Tongue (tissue), 2 donors: ENCODE measurements around the gene ZBTB20. TPM values are rescaled to one million over a fixed set of nuclear protein-coding genes. Genes with fewer than 3 reads are reported as not detected.

Source experiments
- DNase-seq: peaks from one replicate; pipeline ENCODE4 v3.0.0-alpha.2; 2015
- total RNA-seq: library from RNA; depleted of rRNA; stranded (reverse); fragments of >200 nt; gene quantifications from one replicate; pipeline ENCODE4 v1.2.3, GENCODE V29; 2014

ZBTB20 gene
- total RNA-seq, 1 donor from 2014 or later, result 79.5 TPM

DNA sequence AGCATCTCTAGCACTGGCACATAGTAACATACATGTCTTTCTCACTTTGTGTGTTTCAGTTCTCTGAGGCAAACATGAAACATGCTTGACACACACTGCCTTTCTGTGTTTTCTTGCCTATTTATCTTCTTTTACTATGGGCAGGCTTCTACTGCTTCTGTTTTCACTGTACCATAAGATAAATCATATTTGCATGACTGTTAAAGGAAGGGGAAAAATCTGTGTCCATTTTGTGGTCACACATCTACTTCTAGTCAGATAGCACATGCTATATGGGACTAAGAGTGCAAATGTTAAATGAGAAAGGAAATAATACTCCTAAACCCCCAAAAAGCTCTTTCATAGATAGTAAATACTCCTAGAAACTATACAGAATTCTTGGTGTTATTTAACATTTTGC lies 386.4 kb downstream of the ZBTB20 start:
- no peak for DNase-seq

DNA sequence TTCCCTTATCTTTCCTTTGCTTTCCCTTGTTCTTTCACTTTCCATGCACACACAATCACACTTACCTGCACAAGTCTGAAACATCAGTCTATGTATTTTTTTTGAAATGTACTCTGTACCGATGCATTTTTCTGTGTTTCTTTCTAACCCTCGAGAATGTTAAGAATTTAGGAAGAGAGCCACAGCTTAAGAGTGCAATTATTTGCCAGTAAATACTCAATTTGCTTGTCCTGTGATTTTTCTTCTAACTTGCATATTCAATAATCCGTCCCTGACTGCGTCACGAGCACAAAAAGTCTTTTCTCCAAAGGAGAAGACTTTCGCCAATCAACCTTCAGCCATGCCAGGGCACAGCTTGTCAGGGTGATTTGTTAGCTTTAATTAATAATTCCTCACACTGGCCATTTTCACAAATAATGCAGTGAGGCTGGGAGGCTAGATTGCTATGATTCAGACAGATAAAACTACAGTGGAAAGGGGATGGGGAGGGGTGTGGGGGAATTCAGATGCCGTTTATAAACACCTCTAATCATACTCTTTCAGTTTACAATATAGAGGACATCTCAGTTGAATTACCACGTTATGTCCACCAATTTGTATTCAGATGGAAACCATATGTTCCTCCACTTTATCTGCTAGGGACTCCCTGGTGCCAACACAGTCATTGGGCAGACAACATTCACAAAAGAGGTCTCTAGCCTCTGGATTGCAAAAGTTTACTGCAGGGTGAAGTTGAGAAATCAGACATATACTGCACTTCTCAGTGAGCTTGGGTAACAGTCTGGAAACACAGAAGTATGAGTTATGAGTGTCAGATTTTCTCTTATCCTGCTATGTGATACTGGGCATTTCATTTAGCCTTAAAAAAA lies 388.0 kb downstream of the ZBTB20 start:
- peak; percentile 13 for DNase-seq

DNA sequence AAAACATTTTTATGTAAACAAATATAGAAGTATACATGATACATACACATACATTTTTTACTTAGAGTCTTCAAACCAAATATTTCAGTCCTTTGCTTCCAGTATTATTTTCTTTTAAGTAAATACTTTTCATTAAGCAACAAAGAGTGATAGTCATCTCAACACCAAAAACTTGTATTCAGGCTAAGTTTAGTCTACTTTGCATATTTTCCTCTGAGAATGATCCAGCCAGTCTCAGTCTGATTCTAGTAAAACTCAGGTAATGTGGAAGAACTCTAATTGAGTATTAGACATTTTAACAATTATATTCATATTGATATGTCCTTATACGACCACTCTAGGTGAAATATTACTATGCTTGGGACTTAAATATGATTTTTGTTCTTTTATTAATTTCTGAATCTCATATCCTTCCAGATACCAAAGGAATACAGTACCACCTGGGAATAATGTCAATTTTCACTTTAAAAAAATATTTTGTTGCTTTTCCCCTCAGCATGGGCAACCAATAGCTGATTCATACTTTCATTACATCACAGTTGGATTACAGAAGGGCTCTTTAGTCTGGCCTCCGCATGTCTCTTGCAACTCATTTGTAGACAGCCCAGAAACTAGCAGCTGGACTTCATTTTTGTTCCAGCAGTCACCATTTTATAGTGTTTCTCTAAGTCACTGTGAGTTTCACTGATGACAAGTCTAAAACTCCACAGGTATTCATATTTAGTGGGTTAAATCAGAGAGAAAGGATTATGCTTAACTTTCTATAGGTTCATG lies 390.4 kb downstream of the ZBTB20 start:
- DNase-seq, result peak; percentile 15

DNA sequence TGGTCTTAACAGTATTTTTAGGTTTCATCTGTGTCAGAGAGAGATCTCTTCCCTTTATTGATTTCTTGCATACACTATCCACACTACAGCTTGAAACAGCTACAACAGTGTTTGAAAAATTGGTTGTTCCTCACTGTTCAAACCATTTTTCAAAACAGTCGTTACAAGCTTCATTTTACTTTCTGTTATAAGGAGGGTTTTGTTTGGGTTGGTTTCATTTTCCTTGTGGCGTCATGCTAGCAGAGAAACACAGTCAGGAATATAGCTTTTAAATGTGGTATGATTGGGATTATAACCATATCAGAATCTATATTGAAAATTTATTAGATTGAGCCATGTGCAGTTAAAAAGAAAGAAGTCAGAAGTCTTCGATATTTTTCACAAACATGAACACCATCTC lies 400.6 kb downstream of the ZBTB20 start:
- no peak for DNase-seq

DNA sequence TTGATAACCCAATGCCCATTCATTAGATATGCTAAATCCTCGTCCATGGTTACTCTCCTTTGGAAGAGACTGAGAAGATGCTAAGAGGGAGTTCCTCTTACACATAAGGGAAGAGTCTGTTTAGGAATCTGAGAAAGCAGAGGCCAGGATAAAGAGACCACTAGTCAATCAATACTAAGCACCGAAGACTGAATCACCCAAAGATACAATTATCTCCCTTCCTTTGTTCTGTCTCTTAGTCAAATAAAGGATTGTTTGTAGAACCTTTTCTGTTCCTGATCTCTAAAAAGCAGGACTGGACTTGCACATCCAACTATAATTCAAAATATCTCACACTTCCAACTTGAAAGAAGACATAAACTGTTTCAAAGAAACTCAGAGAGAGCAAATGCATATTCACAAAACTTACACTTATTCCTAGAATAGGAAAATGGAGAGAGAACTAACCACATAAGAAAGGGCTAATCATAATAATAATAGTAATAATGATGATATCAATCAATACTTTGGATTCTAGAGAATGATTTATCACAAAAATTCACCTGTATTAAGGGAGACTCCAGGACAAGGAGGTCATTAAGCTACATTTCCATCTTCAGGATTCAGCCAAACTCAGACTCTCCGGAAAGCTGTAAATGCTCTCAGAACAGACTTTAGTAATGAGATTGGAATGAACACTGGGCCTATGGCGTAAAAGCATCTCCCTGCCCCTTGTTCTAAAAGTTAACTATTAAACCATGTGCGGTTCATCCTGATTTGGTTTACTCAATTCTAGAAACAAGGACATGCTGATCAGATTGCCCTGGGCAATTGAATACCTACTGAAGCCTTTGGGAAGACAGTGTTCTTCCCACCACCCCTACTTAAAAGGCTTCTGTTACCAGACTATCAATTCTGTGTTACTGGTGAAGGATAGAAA lies 401.5 kb downstream of the ZBTB20 start:
- no peak for DNase-seq

DNA sequence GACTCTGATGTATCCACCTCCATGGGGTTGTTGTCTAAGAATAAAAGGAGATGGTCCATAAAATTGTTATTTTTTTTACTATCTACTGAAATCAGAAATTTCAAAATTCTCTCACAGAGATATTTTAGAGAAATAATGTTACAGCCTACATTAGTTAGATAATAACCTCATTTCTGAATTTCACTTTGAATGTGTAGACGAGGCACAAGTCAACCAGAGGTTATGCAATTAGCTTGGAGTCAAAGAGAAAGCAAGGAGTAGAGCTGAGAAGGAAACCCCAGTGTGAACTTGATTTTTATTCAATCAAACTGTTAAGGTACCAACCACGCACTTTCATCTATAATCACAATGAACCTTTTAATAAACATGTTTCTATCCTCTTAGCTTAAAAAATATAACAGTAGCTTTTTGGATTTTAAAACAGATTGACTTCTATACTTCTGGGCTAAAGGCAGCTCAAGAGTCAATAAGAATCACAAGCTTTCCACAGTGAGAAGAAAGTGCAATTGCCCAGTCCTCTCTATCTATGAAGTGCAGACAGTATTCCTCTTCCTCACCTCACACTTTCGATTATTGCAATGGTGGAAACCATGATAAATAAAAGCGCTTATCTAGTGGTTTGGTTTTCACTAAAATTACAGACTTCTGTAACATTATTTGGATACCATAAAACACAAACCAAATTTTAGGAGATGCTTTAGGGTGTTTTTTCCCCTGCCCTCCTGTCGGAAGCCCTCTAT lies 403.2 kb downstream of the ZBTB20 start:
- no peak for DNase-seq

DNA sequence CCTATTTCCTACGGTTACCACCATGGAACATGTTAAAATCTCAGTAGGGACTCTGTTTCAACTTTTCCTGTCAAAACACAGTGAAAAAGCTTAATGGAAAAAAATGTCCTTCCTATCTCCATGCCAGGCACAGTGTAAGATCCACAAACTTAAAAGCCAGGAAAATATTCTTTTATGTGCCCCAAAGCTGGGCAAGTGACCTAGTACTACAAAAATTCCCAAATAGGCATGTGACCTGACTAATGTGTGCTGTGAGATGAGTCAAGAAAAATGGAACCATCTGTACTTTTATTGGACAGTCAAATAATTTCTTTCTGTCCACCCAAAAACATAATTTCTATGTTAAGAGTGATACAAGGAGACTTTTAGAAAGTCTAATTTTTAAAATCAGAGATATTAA lies 406.0 kb downstream of the ZBTB20 start:
- no peak for DNase-seq

DNA sequence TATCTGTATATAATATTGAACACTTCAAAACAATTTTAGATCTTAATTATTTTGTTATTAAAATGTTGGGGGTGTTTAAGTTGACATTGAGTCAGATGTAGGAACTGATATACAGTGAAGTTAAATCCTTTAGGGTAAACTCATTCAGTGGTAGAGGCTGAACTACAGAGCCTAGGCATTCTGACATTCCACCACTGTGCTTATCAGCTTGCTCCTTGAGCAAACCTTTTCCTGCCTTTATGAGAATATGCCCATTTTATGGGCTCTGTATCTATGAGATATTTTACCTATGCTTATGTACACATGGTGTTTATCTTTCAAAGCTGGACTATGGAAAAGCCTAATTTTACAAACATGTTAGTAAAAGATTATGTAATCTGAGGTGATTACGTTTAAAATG lies 407.5 kb downstream of the ZBTB20 start:
- no peak for DNase-seq

DNA sequence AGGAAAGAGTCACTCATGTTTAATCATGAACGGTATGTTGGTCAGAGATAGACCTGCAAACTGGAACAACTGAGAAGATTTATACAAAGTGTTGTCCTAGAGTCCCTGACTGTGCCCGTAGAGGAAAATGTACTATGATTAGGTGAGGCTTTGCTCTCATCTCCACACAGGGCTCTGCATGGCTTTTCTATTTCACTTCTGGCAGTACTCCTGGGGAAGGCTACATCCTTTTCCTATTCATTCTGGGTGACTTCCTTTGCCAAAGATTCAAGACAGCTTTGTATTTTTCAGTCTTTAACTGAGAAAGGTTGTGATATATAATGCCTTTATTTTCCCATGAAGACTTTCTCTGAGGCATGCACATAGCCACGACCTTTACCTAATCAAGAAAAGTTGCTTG lies 414.7 kb downstream of the ZBTB20 start:
- no peak for DNase-seq

DNA sequence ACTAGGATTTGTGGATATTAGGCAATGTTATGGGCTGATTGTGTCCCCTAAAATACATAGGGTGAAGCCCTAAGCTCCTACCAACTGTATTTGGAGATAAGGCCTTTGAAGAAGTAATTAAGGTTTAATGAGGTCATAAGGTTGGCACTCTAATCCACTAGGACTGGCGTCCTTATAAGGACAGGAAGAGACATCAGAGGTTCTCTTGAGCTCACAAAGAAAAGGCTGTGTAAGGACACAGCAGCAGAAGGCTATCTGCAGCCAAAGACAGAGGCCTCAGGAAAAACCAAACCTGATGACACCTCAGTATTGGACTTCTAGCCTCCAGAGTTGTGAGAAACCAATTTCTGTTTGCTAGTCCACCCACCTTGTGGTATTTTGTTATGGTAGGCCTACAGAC lies 416.7 kb downstream of the ZBTB20 start:
- no peak for DNase-seq

DNA sequence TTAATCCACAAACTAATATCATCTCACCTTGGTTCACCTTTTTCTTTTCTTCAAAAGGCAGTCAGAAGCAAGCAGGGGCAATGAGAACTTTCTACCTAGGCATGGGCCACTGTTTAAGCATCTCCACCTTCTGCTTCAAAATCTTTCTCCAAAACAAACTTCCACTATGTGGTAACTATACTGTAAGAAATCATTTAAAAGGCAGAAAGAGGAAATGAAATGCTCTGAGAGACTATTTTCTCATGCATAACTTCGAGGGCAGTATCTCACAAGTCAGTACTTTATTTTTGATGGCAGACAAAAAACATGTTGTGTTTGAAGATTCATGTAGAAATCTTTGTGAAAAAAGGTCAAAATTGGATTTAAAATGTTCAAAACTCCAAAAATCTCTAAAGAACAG lies 419.7 kb downstream of the ZBTB20 start:
- DNase-seq, result no peak

DNA sequence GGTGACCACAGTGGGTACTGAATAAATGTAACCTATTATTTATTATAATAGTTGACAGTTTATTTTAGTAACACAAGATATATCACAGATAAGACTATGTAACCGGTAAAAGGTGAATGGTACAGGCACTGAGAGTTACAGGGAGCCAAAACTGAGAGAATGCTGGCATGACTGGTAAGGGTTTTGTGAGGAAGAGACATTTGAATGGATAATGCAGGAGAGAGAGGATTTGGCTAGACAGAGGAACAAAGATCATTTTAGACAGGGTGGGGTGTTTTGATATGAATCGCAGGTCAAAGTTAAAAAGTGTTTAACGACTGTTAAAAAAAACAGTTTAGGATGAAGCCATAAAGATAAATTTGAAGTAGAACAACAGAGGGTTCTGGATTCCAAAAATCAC lies 421.1 kb downstream of the ZBTB20 start:
- no peak for DNase-seq

DNA sequence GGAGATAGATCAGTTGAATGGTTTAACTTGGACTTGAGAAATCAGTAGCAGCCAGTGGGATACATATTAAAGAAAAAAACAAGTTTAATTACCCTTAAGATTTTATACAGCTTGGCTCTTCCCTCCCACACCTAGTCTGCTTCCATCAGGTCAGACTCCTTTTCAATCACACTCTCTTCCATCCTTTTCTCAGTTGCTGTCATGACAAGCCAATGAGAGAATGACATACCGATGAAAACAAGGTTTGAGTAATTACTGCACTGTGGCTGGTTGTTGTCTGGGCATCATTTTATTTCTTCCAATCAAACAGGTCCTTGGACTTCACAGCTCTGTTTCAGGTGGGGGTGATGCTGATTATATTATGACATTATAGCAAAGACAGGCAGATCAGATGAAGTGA lies 424.6 kb downstream of the ZBTB20 start:
- DNase-seq, result no peak

DNA sequence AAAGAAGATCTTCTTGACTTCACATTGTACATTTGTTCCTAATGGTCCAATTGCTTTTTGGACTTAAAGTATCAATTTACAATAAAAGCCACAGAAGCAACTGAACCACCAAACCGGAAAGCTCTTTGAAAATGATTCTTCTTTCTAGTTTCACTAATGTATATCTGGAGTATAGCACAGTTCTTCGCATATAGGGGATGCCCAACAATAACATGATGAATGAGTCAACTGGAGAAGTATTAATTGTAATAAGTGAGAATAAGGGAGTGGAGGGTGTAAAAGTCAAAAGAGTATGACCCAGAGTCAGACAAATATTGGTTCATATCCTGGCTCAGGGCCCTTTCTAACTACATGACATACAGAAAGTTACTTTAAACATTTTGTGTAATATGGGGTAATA lies 425.2 kb downstream of the ZBTB20 start:
- no peak for DNase-seq

DNA sequence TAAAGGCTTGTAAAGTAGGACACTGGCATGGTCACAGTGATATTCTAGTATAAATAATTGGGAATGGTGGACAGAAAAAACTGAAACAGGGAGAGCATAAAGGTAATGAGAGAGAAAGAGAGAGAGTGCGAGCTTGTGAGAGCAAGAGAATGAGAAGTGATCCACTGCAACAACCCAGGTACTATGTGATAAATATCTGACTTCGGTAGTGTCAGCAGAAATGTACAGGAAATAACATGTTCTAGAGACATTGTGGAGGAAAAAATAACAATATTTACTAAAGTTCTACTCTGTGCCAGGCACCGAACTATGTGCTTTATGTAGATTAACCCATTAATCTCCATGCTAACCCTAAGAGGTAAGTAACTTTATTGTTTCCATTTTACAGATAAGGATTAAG lies 425.9 kb downstream of the ZBTB20 start:
- no peak for DNase-seq

DNA sequence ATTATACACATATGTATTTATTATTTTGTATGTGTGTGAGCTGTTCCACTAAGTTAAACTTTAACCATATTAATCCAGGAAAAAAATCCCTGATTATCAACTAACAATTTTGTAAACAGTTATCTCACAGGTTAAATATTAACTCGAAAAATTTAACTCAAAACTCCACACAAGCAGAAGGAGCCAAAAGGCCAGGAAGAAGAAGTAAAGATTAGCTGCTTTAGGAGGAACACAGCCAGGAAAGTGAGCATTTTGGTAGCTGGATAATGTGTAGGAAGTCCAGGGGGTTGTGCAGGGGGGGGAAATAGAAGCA lies 428.2 kb downstream of the ZBTB20 start:
- DNase-seq, result no peak

DNA sequence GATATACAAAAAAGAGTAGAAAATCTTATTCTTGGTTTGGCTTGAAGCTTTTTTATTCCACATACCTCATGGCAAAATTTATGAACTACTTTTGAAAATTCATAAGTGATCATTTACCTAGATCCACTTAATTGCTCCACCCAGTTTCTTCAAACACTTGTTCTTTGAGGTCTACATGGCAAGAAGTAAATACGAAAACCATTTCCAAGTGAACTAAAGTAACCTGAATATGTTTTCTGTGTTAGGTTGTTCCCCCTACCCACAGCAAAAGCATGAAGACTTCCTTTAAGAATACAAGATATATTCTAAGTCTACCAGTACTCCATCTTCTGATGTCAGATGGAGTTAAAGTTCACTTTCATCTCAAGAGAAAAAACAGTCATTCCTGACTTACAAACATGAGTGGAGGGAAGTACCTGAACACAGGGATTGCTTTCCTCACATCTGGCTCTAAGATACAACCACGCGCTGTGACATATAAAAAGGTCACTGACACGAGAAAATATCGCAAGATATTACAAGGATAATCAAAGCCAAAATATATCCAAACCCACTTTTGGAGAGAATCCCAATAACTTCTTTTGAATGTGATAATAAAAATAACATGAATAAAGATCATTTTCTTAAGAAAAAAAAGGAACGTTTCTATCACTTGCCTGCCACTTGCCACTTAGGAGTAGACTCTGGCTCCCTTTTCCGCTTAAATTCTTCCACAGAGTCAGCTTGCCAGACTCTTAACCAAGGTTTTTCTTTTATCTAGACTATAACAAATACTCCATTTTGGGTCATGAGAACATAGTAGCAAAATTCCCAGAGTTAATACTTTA lies 428.8 kb downstream of the ZBTB20 start:
- no peak for DNase-seq

DNA sequence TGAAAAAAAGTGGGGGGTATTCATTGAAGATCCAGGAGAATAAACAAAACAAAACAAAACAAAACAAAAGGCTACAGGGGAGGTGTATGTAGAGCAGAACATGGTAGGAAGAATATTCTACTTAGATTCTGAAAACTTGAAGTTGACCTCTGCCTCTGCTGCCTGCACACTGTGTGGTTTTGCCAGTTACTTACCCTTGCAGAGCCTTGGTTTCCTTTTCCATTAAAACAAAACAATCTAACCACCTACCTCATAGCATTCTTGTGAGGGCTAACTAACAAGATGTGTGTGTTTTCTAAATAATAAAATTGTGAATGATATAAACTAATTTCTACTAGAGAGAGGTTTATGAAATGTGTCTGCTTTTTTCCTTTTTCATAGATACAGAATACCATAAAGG lies 430.2 kb downstream of the ZBTB20 start:
- DNase-seq, result no peak

DNA sequence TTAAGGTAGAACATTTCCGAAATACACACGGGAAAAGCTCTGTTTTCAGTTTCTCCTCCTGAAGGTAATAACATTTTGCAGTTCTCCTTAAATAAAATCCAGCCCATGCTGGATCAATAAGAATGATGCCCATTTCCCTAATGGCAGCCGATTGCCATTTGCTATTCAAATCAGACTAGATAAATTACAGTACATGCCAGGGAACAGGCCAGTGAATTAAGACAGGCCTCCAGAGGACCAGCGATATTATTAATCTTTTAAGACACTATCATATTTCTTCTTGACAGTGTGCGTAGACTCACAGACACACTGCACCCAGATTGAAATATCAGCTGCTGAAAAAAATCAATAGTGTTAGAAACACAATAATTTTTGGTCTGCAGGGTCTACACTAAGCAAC lies 431.0 kb downstream of the ZBTB20 start:
- no peak for DNase-seq

DNA sequence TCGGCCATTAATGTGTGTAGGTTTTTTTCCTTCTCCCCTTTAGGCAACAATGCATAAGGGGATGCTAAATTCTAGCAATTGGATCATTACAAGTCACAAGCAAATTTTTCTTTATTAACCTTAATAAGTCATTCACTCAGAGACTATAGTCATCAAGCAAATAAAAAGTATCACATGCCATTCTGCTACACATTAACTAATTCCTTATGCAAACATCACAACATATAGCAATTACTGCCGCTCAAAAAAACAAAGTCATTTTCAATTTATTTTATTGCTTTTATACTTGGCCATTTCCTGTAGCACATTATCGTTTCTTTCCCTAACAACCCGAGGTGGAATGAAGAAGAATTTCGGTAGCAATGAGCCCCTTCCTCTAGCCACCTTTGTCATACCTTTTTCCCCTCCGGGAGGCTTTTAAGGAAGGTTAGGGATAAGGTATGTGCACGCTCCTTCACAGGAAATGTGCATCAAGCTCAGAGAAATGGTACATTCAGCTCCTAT lies 432.1 kb downstream of the ZBTB20 start:
- no peak for DNase-seq

DNA sequence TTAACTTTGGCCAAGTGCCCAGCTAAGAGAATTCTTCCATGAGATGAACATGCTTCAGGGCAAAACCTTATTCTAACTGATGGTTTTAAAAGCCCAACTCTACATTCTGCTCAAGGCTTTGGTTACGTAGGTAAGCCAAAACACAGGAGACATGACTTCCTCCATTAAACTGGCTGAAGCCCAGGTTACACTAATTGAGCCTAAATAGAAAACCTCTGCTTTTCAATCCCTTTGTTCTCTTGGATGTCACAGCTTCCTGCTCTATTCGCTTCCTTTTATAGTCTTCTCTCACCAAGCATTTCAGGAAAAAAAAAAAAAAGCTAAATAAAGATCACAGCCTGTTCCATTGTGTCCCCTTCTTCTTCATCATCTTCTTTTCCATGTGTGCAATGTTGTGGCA lies 432.9 kb downstream of the ZBTB20 start:
- no peak for DNase-seq
